AG10803 (cell line): Measurements from ENCODE around the gene GBGT1.

Source experiments
- DNase-seq: peaks from one replicate; pipeline ENCODE4 v3.0.0; 2010; ENCODE audit warnings: low read depth
- H3K4me3 ChIP-seq: 2 replicates; pipeline ENCODE4 v1.5.1; 2011; ENCODE audit warnings: mild to moderate bottlenecking, low read length, control low read depth
- CTCF ChIP-seq: conservative IDR thresholded peaks from 2 replicates; pipeline ENCODE4 v1.5.1; 2011; ENCODE audit warnings: mild to moderate bottlenecking, low read length, control low read depth, inconsistent platforms

GBGT1 gene

GRCh38 chr9:133103987-133104505, 59.7 kb downstream of the GBGT1 start:
- TF ChIP-seq CTCF: no peak
- no peak for DNase-seq
- no peak overlapping the region for H3K4me3 ChIP-seq

- TF ChIP-seq CTCF: peak; percentile 92
- DNase-seq: peak; percentile 30
Measured at GRCh38 chr9:133103183-133103986, 60.3 kb downstream of the GBGT1 start.

More at GRCh38 chr9:133103183-133103986, 60.3 kb downstream of the GBGT1 start:
- H3K4me3 ChIP-seq: no peak overlapping the region
